Astrocyte (in vitro differentiated cells and primary cell): ENCODE measurements around the gene TFE3. TPM values are rescaled to one million over a fixed set of nuclear protein-coding genes. Genes with fewer than 3 reads are reported as not detected.
A peak's percentile ranks its signal among the peaks of the same experiment; 100 is the strongest.

ENCODE experiments used
- DNase-seq: peaks from one replicate; pipeline ENCODE4 v3.0.0-alpha.2; 2010; ENCODE audit warnings: low read depth
- FAIRE-seq: peaks from 2 replicates; lab custom pipeline; 2011; peaks lifted over from hg19 to GRCh38; lab: Jason Lieb, UNC
- H2AFZ ChIP-seq: 2 replicates; pipeline ENCODE4 v1.6.0; 2012; ENCODE audit warnings: low read depth, low read length, inconsistent platforms
- H3K27ac ChIP-seq: 2 replicates; pipeline ENCODE4 v1.5.1; 2011; ENCODE audit warnings: low read depth, low read length, inconsistent platforms
- H3K27me3 ChIP-seq: 2 replicates; pipeline ENCODE4 v1.6.0; 2011; ENCODE audit warnings: low read length, inconsistent platforms; ENCODE audit not compliant: insufficient read depth
- H3K36me3 ChIP-seq: 2 replicates; pipeline ENCODE4 v1.5.1; 2011; ENCODE audit warnings: low read length, inconsistent platforms; ENCODE audit not compliant: insufficient read depth
- H3K4me1 ChIP-seq: 2 replicates; pipeline ENCODE4 v1.5.1; 2011; ENCODE audit warnings: low read length, inconsistent platforms; ENCODE audit not compliant: insufficient read depth
- H3K4me2 ChIP-seq: 2 replicates; pipeline ENCODE4 v1.6.0; 2012; ENCODE audit warnings: low read length, inconsistent platforms
- H3K4me3 ChIP-seq: 2 replicates; pipeline ENCODE4 v1.5.1; 2011; ENCODE audit warnings: low read depth, mild to moderate bottlenecking, low read length, inconsistent platforms; ENCODE audit not compliant: insufficient read depth
- H3K79me2 ChIP-seq: 2 replicates; pipeline ENCODE4 v1.6.0; 2012; ENCODE audit warnings: mild to moderate bottlenecking, low read length, inconsistent platforms; ENCODE audit not compliant: insufficient read depth
- H3K9ac ChIP-seq: 2 replicates; pipeline ENCODE4 v1.6.0; 2012; ENCODE audit warnings: mild to moderate bottlenecking, low read length, inconsistent platforms
- H3K9me3 ChIP-seq: 2 replicates; pipeline ENCODE4 v1.5.1; 2012; ENCODE audit warnings: low read depth, mild to moderate bottlenecking, low read length, inconsistent platforms; ENCODE audit not compliant: insufficient read depth
- H4K20me1 ChIP-seq: 2 replicates; pipeline ENCODE4 v1.6.0; 2012; ENCODE audit warnings: low read length, inconsistent platforms; ENCODE audit not compliant: insufficient read depth
- H3K27ac Mint-ChIP-seq: one replicate; pipeline ENCODE4 v1.8.0; 2021; ENCODE audit warnings: mild to moderate bottlenecking, mixed read lengths; ENCODE audit not compliant: unreplicated experiment
- H3K27me3 Mint-ChIP-seq: one replicate; pipeline ENCODE4 v1.8.0; 2021; ENCODE audit warnings: low read depth, mixed read lengths; ENCODE audit not compliant: unreplicated experiment
- H3K36me3 Mint-ChIP-seq: one replicate; pipeline ENCODE4 v1.8.0; 2021; ENCODE audit warnings: low read depth, mixed read lengths; ENCODE audit not compliant: unreplicated experiment
- H3K4me1 Mint-ChIP-seq: one replicate; pipeline ENCODE4 v1.8.0; 2021; ENCODE audit warnings: low read depth, mixed read lengths; ENCODE audit not compliant: unreplicated experiment
- H3K4me3 Mint-ChIP-seq: one replicate; pipeline ENCODE4 v1.8.0; 2021; ENCODE audit warnings: mild to moderate bottlenecking, moderate library complexity, mixed read lengths; ENCODE audit not compliant: unreplicated experiment
- H3K9me3 Mint-ChIP-seq: one replicate; pipeline ENCODE4 v1.8.0; 2021; ENCODE audit warnings: mild to moderate bottlenecking, mixed read lengths; ENCODE audit not compliant: unreplicated experiment
- EZH2 ChIP-seq: IDR thresholded peaks from 2 replicates; pipeline ENCODE4 v1.6.1; 2012; ENCODE audit warnings: mild to moderate bottlenecking, low read length, inconsistent platforms; ENCODE audit not compliant: insufficient read depth
- total RNA-seq: library from RNA; stranded (reverse); gene quantifications from 2 replicates; pipeline ENCODE4 v1.2.1, GENCODE V29; 2021
- TF ChIP-seq, protein P1 (sequence below): IDR thresholded peaks from 2 replicates; pipeline ENCODE4 v1.5.1; 2011; ENCODE audit warnings: low read depth, mild to moderate bottlenecking, inconsistent platforms, low read length, moderate library complexity; ENCODE audit not compliant: insufficient read depth

Gene TFE3
- total RNA-seq, 1 donor from 2014 or later = 53.4 TPM

DNA sequence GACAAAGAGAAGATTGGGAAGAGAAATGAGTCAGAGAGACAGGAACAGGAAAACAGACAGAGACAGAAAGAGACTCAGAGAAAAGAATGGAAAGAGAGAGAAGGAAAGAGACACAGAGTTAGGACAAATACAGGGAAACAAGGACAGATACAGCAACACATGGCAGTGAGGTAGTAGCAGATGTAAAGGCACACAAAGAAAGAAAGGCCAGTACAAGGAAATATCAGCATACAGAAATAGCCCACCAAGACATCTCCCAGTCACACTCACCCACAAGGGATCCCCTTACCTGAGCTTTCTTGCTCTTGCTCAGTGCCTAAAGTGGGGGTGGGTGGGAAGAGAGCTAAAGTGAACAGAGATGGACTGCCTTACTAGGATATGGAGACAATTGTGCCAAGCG, 45.3 kb downstream of the TFE3 start:
- H3K36me3 Mint-ChIP-seq = peaks cover 8% of the 10 kb centered on the region
- Histone ChIP-seq H3K36me3 (no peaks in the 10 kb centered on the region), H3K27me3 (no peaks in the 10 kb centered on the region), H3K27ac (no peak overlapping the region), H3K9ac (no peak overlapping the region), H3K4me1 (peaks cover 8% of the 10 kb centered on the region), H3K4me2 (no peak overlapping the region), H3K4me3 (no peak overlapping the region), H2AFZ (no peak overlapping the region), H3K9me3 (no peaks in the 10 kb centered on the region), H3K79me2 (peaks cover 15% of the 10 kb centered on the region), H4K20me1 (peaks cover 9% of the 10 kb centered on the region)
- DNase-seq = no peak
- H3K27me3 Mint-ChIP-seq = no peaks in the 10 kb centered on the region
- no peaks in the 10 kb centered on the region for H3K9me3 Mint-ChIP-seq
- FAIRE-seq = peak; percentile 39
- H3K27ac Mint-ChIP-seq = no peak overlapping the region
- peaks cover 8% of the 10 kb centered on the region for H3K4me1 Mint-ChIP-seq
- H3K4me3 Mint-ChIP-seq = peak overlapping the region; percentile 74
- TF ChIP-seq, protein P1, sequence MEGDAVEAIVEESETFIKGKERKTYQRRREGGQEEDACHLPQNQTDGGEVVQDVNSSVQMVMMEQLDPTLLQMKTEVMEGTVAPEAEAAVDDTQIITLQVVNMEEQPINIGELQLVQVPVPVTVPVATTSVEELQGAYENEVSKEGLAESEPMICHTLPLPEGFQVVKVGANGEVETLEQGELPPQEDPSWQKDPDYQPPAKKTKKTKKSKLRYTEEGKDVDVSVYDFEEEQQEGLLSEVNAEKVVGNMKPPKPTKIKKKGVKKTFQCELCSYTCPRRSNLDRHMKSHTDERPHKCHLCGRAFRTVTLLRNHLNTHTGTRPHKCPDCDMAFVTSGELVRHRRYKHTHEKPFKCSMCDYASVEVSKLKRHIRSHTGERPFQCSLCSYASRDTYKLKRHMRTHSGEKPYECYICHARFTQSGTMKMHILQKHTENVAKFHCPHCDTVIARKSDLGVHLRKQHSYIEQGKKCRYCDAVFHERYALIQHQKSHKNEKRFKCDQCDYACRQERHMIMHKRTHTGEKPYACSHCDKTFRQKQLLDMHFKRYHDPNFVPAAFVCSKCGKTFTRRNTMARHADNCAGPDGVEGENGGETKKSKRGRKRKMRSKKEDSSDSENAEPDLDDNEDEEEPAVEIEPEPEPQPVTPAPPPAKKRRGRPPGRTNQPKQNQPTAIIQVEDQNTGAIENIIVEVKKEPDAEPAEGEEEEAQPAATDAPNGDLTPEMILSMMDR = no peak
- no peak for TF ChIP-seq EZH2

DNA sequence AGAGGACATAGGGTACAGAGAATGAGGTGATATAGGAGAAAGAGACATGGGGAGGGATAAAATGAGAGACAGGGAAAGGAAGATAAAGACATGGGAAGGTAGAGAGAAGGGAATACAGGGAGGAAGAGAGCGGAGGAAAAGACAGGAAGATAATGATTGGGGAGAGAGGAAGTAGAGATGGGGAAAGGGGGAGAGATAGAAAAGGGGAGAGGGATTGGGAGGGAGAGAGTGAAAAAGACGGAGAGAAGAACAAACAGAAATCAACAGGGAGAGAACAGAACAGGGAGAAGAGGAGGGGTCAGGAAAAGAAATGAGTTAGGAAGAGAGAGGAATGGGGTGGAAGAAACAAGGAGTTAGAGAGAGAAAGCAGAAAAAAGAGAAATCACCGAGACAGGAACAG, 45.7 kb downstream of the TFE3 start:
- H3K4me1 Mint-ChIP-seq = peaks cover 8% of the 10 kb centered on the region
- Histone ChIP-seq H4K20me1 (peaks cover 9% of the 10 kb centered on the region), H3K9ac (no peak overlapping the region), H3K9me3 (no peaks in the 10 kb centered on the region), H3K27ac (no peak overlapping the region), H3K36me3 (no peaks in the 10 kb centered on the region), H3K4me2 (no peak overlapping the region), H3K4me1 (peaks cover 8% of the 10 kb centered on the region), H3K27me3 (no peaks in the 10 kb centered on the region), H3K4me3 (no peak overlapping the region), H3K79me2 (peaks cover 15% of the 10 kb centered on the region), H2AFZ (no peak overlapping the region)
- no peaks in the 10 kb centered on the region for H3K27me3 Mint-ChIP-seq
- H3K36me3 Mint-ChIP-seq = peaks cover 8% of the 10 kb centered on the region
- peak overlapping the region; percentile 74 for H3K4me3 Mint-ChIP-seq
- FAIRE-seq (no peak), DNase-seq (no peak)
- TF ChIP-seq EZH2 = no peak
- TF ChIP-seq, protein P1 = no peak
- H3K9me3 Mint-ChIP-seq = no peaks in the 10 kb centered on the region
- H3K27ac Mint-ChIP-seq = no peak overlapping the region

DNA sequence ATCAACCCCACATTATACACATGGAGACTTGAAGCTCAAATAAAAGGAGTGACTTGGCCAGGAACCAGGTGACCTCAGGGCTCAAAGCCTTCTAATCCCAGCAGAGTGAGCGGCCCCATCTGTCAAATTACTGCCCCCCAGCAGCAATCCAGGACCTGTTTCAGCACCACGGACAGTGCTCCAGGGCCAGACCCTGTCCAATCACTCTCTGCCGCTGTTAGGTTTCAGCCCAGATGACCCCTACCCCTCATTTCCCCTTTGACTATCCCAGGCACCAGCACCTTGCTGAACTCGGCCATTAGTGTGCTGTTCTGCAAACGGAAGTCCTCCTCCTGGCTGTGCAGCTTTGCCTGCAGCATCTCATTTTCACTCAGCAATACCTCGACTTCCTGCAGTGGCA, 46.2 kb downstream of the TFE3 start:
- Histone ChIP-seq H3K9me3 (no peaks in the 10 kb centered on the region), H4K20me1 (peaks cover 9% of the 10 kb centered on the region), H3K4me2 (no peak overlapping the region), H3K27me3 (no peaks in the 10 kb centered on the region), H3K9ac (no peak overlapping the region), H3K79me2 (peaks cover 15% of the 10 kb centered on the region), H3K36me3 (no peaks in the 10 kb centered on the region), H3K4me1 (peaks cover 8% of the 10 kb centered on the region), H3K4me3 (no peak overlapping the region), H3K27ac (no peak overlapping the region), H2AFZ (no peak overlapping the region)
- DNase-seq (no peak), FAIRE-seq (peak; percentile 26)
- no peaks in the 10 kb centered on the region for H3K27me3 Mint-ChIP-seq
- H3K27ac Mint-ChIP-seq = no peak overlapping the region
- no peaks in the 10 kb centered on the region for H3K9me3 Mint-ChIP-seq
- H3K4me3 Mint-ChIP-seq = no peak overlapping the region
- TF ChIP-seq, protein P1 = no peak
- peaks cover 8% of the 10 kb centered on the region for H3K4me1 Mint-ChIP-seq
- peaks cover 8% of the 10 kb centered on the region for H3K36me3 Mint-ChIP-seq
